ENCODE measurements around the gene EGLN2.
"Not testable (repeated sequence)": the region's sequence is repeated elsewhere in the genome, so short reads cannot be mapped to it uniquely, and the experiment has no call there.

EGLN2 gene

GRCh38 chr19:40812571-40812970, 13.6 kb downstream of the EGLN2 start:
- not testable (repeated sequence) for H3K27me3 ChIP-seq (ENCODE audit: insufficient read depth, poor library complexity, severe bottlenecking); DNase-seq (ENCODE audit: low read depth in 1 of 2, low spot score in 1 of 2); H3K4me3 ChIP-seq (replicated peaks; ENCODE audit: insufficient read depth, low read length); H3K27ac ChIP-seq (replicated peaks)

GRCh38 chr19:40813182-40813581, 14.2 kb downstream of the EGLN2 start:
- H3K27ac ChIP-seq (replicated peaks) = no peak overlapping the region
- no peaks in the 10 kb centered on the region for H3K27me3 ChIP-seq (ENCODE audit: insufficient read depth, poor library complexity, severe bottlenecking)
- TF ChIP-seq POLR2AphosphoS5 (IDR thresholded peaks at IDR 0.05; ENCODE audit: low read depth) = no peak
- no peak for TF ChIP-seq GABPA (IDR thresholded peaks at IDR 0.05; ENCODE audit: low read depth)
- TF ChIP-seq, protein P1, sequence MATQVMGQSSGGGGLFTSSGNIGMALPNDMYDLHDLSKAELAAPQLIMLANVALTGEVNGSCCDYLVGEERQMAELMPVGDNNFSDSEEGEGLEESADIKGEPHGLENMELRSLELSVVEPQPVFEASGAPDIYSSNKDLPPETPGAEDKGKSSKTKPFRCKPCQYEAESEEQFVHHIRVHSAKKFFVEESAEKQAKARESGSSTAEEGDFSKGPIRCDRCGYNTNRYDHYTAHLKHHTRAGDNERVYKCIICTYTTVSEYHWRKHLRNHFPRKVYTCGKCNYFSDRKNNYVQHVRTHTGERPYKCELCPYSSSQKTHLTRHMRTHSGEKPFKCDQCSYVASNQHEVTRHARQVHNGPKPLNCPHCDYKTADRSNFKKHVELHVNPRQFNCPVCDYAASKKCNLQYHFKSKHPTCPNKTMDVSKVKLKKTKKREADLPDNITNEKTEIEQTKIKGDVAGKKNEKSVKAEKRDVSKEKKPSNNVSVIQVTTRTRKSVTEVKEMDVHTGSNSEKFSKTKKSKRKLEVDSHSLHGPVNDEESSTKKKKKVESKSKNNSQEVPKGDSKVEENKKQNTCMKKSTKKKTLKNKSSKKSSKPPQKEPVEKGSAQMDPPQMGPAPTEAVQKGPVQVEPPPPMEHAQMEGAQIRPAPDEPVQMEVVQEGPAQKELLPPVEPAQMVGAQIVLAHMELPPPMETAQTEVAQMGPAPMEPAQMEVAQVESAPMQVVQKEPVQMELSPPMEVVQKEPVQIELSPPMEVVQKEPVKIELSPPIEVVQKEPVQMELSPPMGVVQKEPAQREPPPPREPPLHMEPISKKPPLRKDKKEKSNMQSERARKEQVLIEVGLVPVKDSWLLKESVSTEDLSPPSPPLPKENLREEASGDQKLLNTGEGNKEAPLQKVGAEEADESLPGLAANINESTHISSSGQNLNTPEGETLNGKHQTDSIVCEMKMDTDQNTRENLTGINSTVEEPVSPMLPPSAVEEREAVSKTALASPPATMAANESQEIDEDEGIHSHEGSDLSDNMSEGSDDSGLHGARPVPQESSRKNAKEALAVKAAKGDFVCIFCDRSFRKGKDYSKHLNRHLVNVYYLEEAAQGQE (IDR thresholded peaks at IDR 0.05; ENCODE audit: insufficient replicate concordance, low read depth) = no peak
- TF ChIP-seq, protein P2, sequence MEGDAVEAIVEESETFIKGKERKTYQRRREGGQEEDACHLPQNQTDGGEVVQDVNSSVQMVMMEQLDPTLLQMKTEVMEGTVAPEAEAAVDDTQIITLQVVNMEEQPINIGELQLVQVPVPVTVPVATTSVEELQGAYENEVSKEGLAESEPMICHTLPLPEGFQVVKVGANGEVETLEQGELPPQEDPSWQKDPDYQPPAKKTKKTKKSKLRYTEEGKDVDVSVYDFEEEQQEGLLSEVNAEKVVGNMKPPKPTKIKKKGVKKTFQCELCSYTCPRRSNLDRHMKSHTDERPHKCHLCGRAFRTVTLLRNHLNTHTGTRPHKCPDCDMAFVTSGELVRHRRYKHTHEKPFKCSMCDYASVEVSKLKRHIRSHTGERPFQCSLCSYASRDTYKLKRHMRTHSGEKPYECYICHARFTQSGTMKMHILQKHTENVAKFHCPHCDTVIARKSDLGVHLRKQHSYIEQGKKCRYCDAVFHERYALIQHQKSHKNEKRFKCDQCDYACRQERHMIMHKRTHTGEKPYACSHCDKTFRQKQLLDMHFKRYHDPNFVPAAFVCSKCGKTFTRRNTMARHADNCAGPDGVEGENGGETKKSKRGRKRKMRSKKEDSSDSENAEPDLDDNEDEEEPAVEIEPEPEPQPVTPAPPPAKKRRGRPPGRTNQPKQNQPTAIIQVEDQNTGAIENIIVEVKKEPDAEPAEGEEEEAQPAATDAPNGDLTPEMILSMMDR (IDR thresholded peaks at IDR 0.05; ENCODE audit: insufficient read depth, low read length) = no peak
- no peak for TF ChIP-seq SPI1 (IDR thresholded peaks at IDR 0.05; ENCODE audit: borderline replicate concordance, low read depth)
- H3K4me3 ChIP-seq (replicated peaks; ENCODE audit: insufficient read depth, low read length) = no peak overlapping the region
- DNase-seq (ENCODE audit: low read depth in 1 of 2, low spot score in 1 of 2) = no peak

- no peak overlapping the region for H3K4me3 ChIP-seq (replicated peaks; ENCODE audit: insufficient read depth, low read length)
- H3K27me3 ChIP-seq (ENCODE audit: insufficient read depth, poor library complexity, severe bottlenecking) = no peaks in the 10 kb centered on the region
- TF ChIP-seq POLR2AphosphoS5 (IDR thresholded peaks at IDR 0.05; ENCODE audit: low read depth) (no peak), GABPA (IDR thresholded peaks at IDR 0.05; ENCODE audit: low read depth) (no peak), SPI1 (IDR thresholded peaks at IDR 0.05; ENCODE audit: borderline replicate concordance, low read depth) (no peak)
- TF ChIP-seq, protein P2 (IDR thresholded peaks at IDR 0.05; ENCODE audit: insufficient read depth, low read length) = no peak
- TF ChIP-seq, protein P1 (IDR thresholded peaks at IDR 0.05; ENCODE audit: insufficient replicate concordance, low read depth) = no peak
- H3K27ac ChIP-seq (replicated peaks) = no peak overlapping the region
- no peak for DNase-seq (ENCODE audit: low read depth in 1 of 2, low spot score in 1 of 2)
Observed at GRCh38 chr19:40815223-40815622, 16.2 kb downstream of the EGLN2 start.

DNA sequence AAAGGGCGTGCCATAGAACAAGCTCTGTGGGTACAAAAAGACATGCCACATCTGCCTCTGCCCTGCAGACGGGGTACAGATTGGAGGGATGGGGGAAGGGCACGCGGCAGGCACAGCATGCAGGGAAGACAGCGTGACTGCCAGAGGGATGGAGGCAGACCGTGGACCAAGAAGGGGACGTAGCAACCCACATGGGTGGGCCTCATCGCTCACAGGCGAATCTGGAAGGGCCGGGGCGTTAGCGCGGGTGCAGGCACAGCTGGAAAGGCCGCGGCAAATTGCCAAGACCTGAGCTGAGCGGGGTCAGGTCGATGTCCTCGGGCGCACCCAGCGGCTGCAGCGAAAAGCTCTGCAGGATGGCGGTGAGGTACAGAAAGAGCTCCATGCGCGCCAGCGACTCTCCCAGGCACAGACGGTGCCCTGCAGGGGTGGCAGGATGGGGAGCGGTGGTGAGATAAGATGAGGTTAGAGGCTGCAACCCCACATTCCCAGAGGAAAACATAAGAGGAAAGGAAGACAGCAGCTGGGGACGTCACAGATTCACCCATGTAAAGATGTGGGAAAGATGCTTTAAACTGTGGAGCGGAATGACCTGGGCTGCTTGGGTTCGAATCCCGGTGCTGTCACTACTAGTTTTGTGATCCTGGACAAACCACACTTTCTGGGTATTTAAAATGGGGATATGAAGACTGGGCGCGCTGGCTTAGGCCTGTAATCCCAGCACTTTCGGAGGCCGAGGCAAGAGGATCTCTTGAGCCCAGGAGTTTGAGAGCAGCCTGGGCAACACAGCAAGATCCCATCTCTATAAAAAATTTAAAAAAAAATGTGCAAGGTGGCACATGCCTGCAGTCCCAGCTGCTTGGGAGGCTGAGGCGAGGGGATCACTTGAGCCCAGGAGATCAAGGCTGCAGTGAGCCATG, 19.7 kb downstream of the EGLN2 start:
- not testable (repeated sequence) for H3K27me3 ChIP-seq (ENCODE audit: insufficient read depth, poor library complexity, severe bottlenecking)
- peak in 1 of 2 experiments; percentile 75 for DNase-seq (ENCODE audit: low read depth in 1 of 2, low spot score in 1 of 2)
- peak overlapping the region; percentile 26; the same call in 1 of the 2 replicates for H3K27ac ChIP-seq (replicated peaks)
- TF ChIP-seq POLR2AphosphoS5 (IDR thresholded peaks at IDR 0.05; ENCODE audit: low read depth) = 0 out of 2 replicates have a peak, but pooled peaks have one; percentile 21
- H3K4me3 ChIP-seq (replicated peaks; ENCODE audit: insufficient read depth, low read length) = peak overlapping the region; percentile 30

Data from HL-60 (cell line).